ENCODE data around the gene PLXNA2. TPM values are rescaled to one million over a fixed set of nuclear protein-coding genes. Genes with fewer than 3 reads are reported as not detected.

The PLXNA2 gene
- total and polyA plus RNA-seq, 2 of the 4 experiments (the other 2 are of a cell fraction), result 0.72 to 1.1 TPM

- CTCF ChIA-PET, result interaction anchor here (1.5 kb wide), 1 partner anchor 193 kb away, joined by 7 read pairs; no protein-coding TSS in a partner anchor
- Histone ChIP-seq H4K91ac (ENCODE audit: insufficient read depth, low read depth, low read length) (peak overlapping the region; percentile 69; the same call in 1 of the 2 replicates), H3K9me3 (ENCODE audit: control insufficient read depth, insufficient read depth, low read length) (no peaks in the 10 kb centered on the region), H3K79me1 (ENCODE audit: low read depth in 1 of 2, low read length in 2 of 2) (peaks cover 0 to 47% of the 10 kb centered on the region in 2 experiments; a peak in 2 of 4 replicates), H4K20me1 (ENCODE audit: insufficient read depth, low read length) (no peaks in the 10 kb centered on the region), H3K14ac (replicated peaks; ENCODE audit: low read depth, low read length) (peak overlapping the region; percentile 83), H4K8ac (ENCODE audit: low read depth in 2 of 2, low read length in 2 of 2) (0 out of 4 replicates have a peak overlapping the region, but pooled peaks of 1 of the 2 experiments have one; percentile 59), H2BK5ac (ENCODE audit: low read depth, low read length, poor library complexity, severe bottlenecking) (peak overlapping the region; percentile 36), H3K56ac (ENCODE audit: extremely low read depth, insufficient read depth, low read length) (no peak overlapping the region), H3K4me1 (ENCODE audit: control insufficient read depth, insufficient read depth, low read length) (peaks cover 26% of the 10 kb centered on the region), H3K4me2 (ENCODE audit: low read depth, low read length) (no peak overlapping the region), H2AK9ac (replicated peaks; ENCODE audit: low read depth, low read length, poor library complexity) (no peak overlapping the region), H2BK20ac (ENCODE audit: low read depth, low read length) (peak overlapping the region; percentile 88), H2AK5ac (ENCODE audit: low read depth, low read length) (peak overlapping the region; percentile 61; the same call in 1 of the 2 replicates), H3K4ac (ENCODE audit: low read depth, low read length) (peak overlapping the region; percentile 87), H4K5ac (ENCODE audit: low read depth, low read length) (no peak overlapping the region), H3K9ac (ENCODE audit: low read depth, low read length) (no peak overlapping the region), H3K9me1 (ENCODE audit: insufficient read depth, low read length) (peaks cover 34% of the 10 kb centered on the region), H2AFZ (replicated peaks; ENCODE audit: low read length, poor library complexity) (no peak overlapping the region), H3K23ac (ENCODE audit: low read depth, low read length) (peak overlapping the region; percentile 8; the same call in 1 of the 2 replicates), H3K27me3 (ENCODE audit: control insufficient read depth, insufficient read depth, low read length) (no peaks in the 10 kb centered on the region), H3K4me3 (ENCODE audit: insufficient read depth, low read depth, low read length) (no peak overlapping the region), H2BK120ac (ENCODE audit: low read depth, low read length) (peak overlapping the region; percentile 79), H3K36me3 (ENCODE audit: control insufficient read depth, insufficient read depth, low read length) (no peaks in the 10 kb centered on the region), H3K18ac (ENCODE audit: low read depth, low read length) (peak overlapping the region; percentile 1; the same call in 1 of the 2 replicates), H3K27ac (ENCODE audit: insufficient read depth, low read length) (no peak overlapping the region), H2BK15ac (ENCODE audit: low read depth, low read length) (peak overlapping the region; percentile 19; the same call in 2 of the 3 replicates)
- dilution Hi-C loops (cut with HindIII; ENCODE audit: low sequenced_read_pairs, unreplicated experiment), result no loop called here
- intact Hi-C loops (cut with micrococcal nuclease), result no loop called here
- DNase-seq, result no peak
- ATAC-seq (ENCODE audit: low read depth), result no peak
- in situ Hi-C loops (cut with MboI; ENCODE audit: low sequenced_read_pairs), result no loop called here
- POLR2A ChIA-PET (ENCODE audit: unreplicated experiment), result no interaction called here
- no peak for TF ChIP-seq RAD21 (IDR thresholded peaks at IDR 0.05; ENCODE audit: low read length)
- TF ChIP-seq, protein P1, sequence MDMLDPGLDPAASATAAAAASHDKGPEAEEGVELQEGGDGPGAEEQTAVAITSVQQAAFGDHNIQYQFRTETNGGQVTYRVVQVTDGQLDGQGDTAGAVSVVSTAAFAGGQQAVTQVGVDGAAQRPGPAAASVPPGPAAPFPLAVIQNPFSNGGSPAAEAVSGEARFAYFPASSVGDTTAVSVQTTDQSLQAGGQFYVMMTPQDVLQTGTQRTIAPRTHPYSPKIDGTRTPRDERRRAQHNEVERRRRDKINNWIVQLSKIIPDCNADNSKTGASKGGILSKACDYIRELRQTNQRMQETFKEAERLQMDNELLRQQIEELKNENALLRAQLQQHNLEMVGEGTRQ (IDR thresholded peaks at IDR 0.05; ENCODE audit: low read depth, low read length), result no peak
- TF ChIP-seq MAFK (IDR thresholded peaks at IDR 0.05; ENCODE audit: low read depth, low read length), result no peak
- no peak for TF ChIP-seq MAZ (IDR thresholded peaks at IDR 0.05; ENCODE audit: borderline replicate concordance, low read depth, low read length)
- no peak for TF ChIP-seq CHD1 (IDR thresholded peaks at IDR 0.05; ENCODE audit: low read depth, low read length)
- TF ChIP-seq RFX5 (IDR thresholded peaks at IDR 0.05; ENCODE audit: low read depth, low read length), result no peak
- TF ChIP-seq, protein P2, sequence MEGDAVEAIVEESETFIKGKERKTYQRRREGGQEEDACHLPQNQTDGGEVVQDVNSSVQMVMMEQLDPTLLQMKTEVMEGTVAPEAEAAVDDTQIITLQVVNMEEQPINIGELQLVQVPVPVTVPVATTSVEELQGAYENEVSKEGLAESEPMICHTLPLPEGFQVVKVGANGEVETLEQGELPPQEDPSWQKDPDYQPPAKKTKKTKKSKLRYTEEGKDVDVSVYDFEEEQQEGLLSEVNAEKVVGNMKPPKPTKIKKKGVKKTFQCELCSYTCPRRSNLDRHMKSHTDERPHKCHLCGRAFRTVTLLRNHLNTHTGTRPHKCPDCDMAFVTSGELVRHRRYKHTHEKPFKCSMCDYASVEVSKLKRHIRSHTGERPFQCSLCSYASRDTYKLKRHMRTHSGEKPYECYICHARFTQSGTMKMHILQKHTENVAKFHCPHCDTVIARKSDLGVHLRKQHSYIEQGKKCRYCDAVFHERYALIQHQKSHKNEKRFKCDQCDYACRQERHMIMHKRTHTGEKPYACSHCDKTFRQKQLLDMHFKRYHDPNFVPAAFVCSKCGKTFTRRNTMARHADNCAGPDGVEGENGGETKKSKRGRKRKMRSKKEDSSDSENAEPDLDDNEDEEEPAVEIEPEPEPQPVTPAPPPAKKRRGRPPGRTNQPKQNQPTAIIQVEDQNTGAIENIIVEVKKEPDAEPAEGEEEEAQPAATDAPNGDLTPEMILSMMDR (conservative IDR thresholded peaks at IDR 0.05; ENCODE audit: low read depth, low read length), result no peak
- no peak for TF ChIP-seq RCOR1 (IDR thresholded peaks at IDR 0.05; ENCODE audit: insufficient replicate concordance, low read length)
- TF ChIP-seq FOS (IDR thresholded peaks at IDR 0.05; ENCODE audit: low read depth, low read length), result no peak
- TF ChIP-seq NFE2L2 (IDR thresholded peaks at IDR 0.05; ENCODE audit: low read depth, low read length), result no peak
- TF ChIP-seq POLR2A (IDR thresholded peaks at IDR 0.05; ENCODE audit: low read depth, low read length), result no peak
- TF ChIP-seq SMC3 (IDR thresholded peaks at IDR 0.05; ENCODE audit: low read depth, low read length), result no peak
- no peak for TF ChIP-seq ELK1 (IDR thresholded peaks at IDR 0.05; ENCODE audit: borderline replicate concordance, low read depth, low read length)
- no peak for TF ChIP-seq BHLHE40 (IDR thresholded peaks at IDR 0.05; ENCODE audit: low read depth, low read length)
- TF ChIP-seq CEBPB (IDR thresholded peaks at IDR 0.05; ENCODE audit: low read depth, low read length), result no peak
- no peak for TF ChIP-seq MXI1 (IDR thresholded peaks at IDR 0.05; ENCODE audit: borderline replicate concordance, low read depth, low read length)
- BruUV-seq (replicated peaks), result no TSS peak
Measured at GRCh38 chr1:208215393-208215792, 28.8 kb downstream of the PLXNA2 start.
